NCI-H2227 (cell line): ENCODE measurements around the gene SMIM36.
A peak's percentile ranks its signal among the peaks of the same experiment; 100 is the strongest.
"Not testable (repeated sequence)": the region's sequence is repeated elsewhere in the genome, so short reads cannot be mapped to it uniquely, and the experiment has no call there.

Experiments
- DNase-seq: peaks from one replicate; lab custom pipeline; 2025; ENCODE audit not compliant: unreplicated experiment; lab: John Stamatoyannopoulos, UW

Gene SMIM36

GRCh38 chr17:55416470-55417052, 94.7 kb downstream of the SMIM36 start:
- no peak for DNase-seq

- DNase-seq = no peak
Observed at GRCh38 chr17:55416000-55416399, 95.3 kb downstream of the SMIM36 start.

GRCh38 chr17:55414983-55415382, 96.3 kb downstream of the SMIM36 start:
- DNase-seq = no peak

- no peak for DNase-seq
Observed at GRCh38 chr17:55413825-55414489, 97.3 kb downstream of the SMIM36 start.

GRCh38 chr17:55411463-55411855, 99.8 kb downstream of the SMIM36 start:
- DNase-seq = no peak

- DNase-seq = no peak
Observed at GRCh38 chr17:55410722-55411462, 100.4 kb downstream of the SMIM36 start.

GRCh38 chr17:55409030-55409800, 102.0 kb downstream of the SMIM36 start:
- no peak for DNase-seq

- DNase-seq = no peak
Observed at GRCh38 chr17:55407641-55408566, 103.3 kb downstream of the SMIM36 start.

- DNase-seq = peak; percentile 32
Observed at GRCh38 chr17:55405600-55405999, 105.7 kb downstream of the SMIM36 start.

GRCh38 chr17:55404197-55404596, 107.1 kb downstream of the SMIM36 start:
- DNase-seq = not testable (repeated sequence)

GRCh38 chr17:55402374-55402773, 108.9 kb downstream of the SMIM36 start:
- DNase-seq = no peak
